Central memory CD4-positive, alpha-beta T cell (primary cell): ENCODE results near the gene ERBB4.
"Not testable (repeated sequence)": the region's sequence is repeated elsewhere in the genome, so short reads cannot be mapped to it uniquely, and the experiment has no call there.

Experiments used
- DNase-seq: peaks from one replicate; pipeline ENCODE4 v3.0.0; 2022

The ERBB4 gene

DNA sequence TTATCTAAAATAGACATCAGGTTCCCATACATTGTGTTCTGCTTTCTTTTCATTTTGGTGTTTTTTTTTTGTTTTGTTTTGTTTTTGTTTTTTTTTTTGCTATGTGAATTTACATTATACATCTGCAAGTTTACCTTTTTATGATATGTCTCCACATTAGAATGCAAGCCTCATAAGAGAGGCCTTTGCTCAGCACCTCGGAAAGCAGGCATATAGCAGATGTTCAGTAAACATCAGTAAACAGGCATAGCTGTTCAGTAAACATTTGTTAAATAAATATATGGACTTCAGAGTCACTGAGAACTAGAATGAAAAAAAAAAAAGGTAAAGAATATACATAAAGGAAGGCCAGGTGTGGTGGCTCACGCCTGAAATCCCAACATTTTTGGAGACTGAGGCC, 405.3 kb downstream of the ERBB4 start:
- DNase-seq = no peak

DNA sequence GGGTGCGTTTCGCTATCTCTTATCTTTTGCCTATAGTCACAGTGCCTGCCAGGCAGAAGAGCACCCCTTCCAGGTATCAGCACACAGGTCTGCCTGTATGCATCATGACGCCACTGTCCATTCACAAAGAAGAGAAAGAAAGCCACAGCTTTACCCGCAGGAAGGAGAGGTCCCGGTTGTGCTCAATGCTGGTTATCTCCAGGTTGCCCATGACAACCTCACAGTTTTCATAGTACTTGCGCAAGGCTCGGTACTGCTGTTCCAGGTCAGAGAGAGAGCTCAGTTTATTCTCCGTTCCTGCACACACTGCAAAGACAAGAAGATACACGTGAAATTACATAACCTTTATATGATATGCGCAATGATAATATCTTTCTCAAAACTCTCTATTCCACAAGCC, 414.0 kb downstream of the ERBB4 start:
- no peak for DNase-seq

DNA sequence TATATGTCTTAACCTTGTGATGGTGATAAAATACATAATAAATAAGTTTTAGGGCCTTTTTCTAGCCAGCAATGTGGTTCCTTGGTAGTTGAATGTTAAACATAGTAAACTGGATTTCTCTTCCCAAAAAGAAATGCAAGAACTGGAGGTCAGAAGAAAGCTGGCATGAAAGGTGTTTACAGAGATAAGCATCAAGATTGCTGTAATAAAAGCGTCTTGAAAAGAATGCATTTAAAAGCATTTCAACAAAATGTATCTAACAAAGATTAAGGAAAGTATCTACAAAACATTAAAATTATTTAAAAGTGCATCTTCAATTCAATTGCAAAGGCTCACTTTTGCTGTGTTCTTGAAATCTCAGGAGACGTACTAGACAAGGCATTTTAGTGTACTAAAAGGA, 419.0 kb downstream of the ERBB4 start:
- DNase-seq = no peak

DNA sequence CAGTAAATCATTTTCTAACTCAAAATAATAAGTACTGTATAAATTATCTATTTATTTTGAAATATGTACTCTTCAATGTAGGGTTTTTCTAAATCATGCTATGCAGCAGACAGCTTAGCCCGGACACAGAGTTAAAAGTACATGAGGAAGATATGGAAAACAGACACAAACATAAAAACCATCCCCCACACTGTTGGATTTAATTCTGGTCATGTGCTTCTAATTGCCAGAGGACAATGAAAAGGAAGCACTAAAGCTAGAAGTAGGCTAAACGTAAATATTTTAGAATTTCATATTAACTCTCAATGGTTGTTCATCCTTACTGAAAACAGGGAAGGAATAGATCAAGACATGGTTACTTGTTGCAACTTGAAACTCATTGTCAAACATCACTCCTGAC, 420.7 kb downstream of the ERBB4 start:
- no peak for DNase-seq

DNA sequence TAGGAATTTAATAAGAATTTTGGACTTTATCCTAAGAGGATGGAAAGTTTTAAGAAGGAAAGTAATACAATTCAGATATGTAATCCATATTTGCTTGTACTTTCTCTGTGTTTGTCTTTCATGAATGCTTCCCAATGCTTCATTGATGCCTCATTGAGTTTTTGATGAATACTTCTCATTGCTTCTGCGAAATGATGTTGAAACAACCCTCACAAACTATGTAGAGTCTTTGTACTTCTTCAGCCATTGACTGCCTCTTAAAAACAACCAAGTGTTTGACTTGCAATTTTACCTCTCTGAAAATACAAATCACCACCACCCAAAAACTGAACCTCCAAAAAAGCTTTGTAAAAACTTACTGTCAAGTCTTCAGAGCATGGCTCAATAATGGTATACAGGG, 424.1 kb downstream of the ERBB4 start:
- no peak for DNase-seq

DNA sequence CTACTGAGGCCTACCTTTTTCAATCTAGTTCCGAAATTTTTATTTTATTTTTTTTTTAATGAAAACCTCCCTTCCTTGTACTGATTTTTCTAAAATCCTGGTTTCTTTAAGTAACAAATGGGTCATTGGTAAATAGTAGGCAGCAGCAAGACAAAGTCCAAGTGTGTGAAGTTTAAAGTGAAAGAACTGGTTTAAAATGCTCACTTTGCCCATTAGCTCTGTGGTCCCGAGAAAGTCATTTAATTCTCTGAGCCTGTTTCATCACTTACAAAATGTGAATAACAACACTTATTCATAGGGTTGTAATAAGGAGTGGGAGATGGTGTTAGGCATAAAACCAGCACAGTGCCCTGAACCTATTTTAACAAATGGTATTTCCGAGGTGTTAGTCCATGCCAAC, 426.2 kb downstream of the ERBB4 start:
- no peak for DNase-seq

DNA sequence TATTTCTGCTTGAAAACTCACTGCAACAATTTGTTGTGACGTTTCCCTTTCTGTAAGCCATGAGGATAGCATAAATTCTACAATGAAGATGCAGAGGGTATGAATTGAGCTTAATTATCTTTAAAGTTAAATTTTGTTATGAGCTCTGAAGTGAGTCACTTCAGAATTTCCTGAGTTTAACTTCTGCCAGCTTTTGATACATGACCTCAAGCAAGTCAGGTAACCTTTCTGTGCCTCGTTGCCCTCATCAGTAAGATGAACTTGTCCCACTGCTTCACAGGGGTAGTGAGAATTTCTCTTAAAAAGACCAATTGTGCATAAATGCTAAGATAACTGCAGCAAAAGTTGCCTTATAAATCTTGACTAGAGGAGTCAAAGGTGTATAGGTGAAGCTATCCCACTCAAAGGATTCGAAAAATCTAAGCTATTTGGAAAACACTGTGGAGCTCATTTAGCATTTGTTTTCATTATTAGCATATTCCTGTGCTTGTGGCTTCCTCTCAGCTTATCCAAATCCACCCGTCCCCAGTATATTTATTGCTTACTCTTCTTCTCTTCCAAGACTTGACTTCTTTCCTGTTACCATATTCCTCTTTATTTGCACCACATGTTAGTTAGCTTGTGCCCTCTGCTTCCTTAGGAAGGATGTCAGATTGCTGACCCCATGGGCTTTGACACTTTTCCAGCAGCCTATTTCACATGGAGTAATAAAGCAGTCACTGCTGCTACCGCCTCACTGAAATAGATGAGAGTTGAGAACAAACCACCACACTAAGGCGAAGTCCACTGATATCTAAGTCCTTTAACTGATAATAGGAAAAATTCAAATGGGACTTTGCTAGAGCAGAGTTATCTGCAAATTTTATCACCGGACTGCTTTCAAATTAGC, 428.6 kb downstream of the ERBB4 start:
- DNase-seq = no peak

DNA sequence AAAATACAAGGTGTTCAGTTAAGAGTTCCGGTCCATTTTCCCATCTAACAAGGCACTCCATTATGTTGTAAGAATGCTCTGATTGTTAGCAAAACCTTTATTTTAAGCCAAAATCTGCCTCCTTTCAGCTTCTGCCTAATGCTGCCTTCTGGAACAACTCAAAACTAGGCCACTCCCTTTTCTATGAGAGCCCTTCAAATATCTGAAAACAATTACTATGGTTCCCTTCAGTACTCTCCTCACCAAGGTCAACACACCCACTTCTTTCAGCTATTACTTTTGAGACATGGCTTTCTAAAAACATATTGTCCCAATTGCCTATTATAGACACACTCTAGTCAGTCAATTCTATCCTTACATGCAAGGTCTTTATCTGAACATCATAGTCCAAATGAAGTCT, 429.4 kb downstream of the ERBB4 start:
- DNase-seq = no peak

DNA sequence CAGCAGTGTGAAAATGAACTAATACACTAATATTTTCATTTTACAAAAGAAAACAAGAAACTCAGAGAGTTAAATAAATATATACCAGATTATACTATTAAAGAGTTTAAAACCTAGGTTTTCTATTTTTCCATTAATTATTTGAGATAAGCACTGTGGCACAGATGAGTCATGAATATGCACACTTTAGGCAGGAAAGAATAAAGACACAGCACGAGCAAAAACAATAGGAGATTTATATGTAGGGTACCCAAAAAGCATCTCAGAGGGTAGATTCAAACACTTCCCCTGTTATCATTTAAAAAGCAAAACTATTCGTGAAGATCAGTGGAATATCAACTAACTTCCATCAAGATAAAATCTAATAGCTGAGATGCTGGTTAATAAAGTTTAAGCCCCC, 430.6 kb downstream of the ERBB4 start:
- DNase-seq = no peak

DNA sequence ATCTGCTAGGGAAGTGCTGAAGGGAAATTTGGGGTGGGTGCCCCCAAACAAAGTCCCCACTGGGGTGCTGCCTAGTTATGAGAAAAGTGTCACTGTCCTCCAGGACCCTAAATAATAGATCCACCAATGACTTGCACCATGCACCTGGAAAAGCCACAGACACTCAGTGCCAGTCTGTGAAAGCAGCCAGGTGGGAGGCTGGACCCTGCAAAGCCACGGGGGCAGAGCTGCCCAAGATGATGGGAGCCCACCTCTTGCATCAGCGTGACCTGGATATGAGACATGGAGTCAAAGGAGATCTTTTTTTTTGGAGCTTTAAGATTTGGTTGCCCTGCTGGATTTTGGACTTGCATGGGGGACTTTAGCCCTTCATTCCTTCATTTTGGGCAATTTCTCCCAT, 431.6 kb downstream of the ERBB4 start:
- no peak for DNase-seq

DNA sequence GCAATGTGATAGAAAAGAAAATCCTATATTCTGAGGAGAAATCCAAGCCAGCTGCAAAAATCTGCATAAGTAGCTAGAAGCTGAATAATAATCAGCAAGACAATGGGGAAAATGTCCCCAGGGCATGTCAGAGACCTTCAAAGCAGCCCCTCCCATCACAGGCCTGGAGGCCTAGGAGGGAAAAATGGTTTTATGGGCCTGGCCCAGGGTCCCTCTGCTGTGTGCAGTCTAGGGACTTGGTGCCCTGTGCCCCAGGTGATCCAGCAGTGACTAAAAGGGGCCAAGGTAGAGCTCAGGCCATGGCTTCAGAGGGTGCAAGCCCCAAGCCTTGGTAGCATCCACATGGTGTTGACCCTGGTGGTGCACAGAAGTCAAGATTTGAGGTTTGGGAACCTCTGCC, 432.1 kb downstream of the ERBB4 start:
- not testable (repeated sequence) for DNase-seq

DNA sequence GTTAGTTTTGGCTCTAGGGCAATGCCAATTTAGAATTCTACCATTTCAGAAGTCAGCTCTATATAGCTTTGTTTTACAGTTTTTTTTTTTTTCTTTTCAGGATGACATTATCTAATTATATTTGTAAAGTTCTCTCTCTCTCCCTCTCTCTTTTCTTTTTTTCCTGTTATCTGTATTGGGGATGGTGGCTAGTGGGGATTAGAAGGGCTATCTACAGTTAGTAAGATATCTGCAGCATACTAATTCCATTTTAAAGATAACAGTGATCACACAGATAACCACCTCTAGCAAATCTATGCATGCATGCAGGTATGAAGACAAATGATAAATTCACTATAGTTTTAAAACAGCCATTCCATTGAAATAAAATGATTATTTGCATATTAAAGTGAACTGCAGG, 438.9 kb downstream of the ERBB4 start:
- no peak for DNase-seq

DNA sequence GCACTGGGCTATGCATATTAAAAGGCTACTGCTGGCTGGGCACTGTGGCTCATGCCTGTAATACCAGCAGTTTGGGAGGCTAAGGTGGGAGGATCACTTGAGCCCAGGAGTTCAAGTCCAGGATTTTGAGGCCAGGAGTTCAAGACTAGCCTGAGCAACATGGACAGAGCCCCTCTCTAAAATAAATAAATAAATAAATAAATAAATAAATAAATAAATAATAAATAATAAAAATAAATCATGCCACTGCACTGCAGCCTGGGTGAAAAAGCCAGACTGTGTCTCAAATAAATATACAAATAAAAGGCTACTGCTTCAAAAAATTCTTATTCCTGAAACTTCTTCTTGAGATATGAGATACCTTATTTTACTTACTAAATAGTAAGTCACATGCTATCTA, 439.6 kb downstream of the ERBB4 start:
- DNase-seq = no peak

DNA sequence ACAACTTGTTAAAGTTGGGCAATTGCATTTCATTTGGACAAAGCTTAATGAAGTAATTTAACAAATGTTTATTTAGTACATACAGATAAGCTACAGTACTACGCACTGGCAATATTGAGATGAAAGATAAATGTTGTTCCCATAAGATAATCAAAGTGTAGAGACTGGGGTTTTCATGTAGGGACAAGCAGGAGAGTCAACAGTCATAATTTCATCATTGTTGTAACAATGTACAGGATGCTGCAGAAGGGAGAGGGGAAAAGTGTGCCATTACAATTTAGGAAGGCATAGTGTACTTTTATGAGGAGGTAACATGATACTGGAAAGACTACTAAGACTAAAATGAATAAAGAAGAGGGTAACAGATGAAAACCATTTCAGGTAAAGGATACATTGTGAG, 441.6 kb downstream of the ERBB4 start:
- DNase-seq = no peak

DNA sequence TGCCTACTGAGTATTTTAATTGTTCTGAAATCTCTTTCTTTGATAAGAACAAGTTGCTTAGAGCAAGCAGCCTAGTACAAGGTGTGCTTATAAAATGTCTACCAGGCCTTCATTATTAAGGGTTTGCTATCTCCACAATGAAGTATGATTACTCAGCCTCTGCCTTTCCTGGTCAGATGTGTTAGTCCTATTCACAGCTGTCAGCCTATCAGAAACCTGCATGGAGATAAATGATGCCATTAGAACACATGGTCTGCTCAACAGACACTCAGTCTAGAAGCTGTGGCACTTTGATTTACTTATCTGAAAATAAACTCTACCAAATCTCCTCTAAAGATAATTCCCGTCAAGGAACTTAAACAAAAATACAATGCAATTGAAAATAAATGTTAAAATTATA, 448.7 kb downstream of the ERBB4 start:
- no peak for DNase-seq

DNA sequence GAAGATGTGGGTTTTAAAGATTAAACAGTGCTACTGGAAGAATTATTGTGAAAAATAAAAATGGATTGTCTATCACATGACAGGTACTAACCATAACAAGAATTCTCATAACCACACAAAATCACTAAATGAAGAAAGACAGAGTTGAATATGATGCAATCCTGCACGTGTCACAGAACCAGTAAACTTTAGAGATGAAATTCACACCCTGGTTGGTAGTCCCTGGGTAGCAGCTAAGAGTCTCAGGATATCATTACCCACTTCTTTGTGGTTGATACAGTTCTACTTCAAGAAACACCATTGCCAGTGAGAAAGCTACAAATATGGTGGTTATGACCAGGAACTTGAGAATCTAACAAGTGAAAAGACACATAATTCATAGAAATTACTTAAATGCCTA, 450.2 kb downstream of the ERBB4 start:
- no peak for DNase-seq

DNA sequence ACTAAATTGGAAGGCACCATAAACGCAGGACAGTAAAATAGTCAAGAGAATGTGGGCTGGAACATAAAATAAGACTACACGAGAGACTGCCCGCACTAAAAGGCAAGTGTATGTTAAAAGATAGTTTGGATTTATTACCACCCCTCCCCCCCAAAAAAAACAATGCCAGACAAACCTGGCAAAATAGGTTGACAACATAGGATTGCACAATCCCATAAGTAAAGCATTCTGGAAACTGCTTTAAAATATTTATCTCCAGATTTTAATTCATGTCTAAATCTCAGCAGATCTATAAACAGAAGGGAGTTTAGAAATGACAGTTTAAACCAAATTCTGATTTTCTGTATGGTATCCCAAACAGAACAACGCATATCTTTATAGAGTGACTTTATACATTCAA, 455.1 kb downstream of the ERBB4 start:
- no peak for DNase-seq

DNA sequence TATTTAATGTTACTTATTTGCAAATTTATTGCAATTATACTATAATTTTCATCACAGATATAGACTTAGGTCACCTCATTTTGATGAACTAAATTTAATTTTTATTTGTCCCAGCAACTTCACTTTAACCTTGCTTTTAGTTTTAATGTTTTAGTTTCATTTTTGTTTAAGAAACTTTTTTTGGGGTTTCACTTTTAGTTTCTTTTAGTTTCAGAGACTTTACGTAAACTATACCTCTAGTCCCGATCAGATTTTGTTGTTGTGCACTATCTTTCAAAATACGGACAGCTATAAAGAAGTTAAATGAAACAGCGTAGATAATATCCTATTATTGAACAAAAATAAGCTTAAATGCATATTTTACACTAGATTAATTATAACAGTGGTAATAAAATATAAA, 460.5 kb downstream of the ERBB4 start:
- no peak for DNase-seq

DNA sequence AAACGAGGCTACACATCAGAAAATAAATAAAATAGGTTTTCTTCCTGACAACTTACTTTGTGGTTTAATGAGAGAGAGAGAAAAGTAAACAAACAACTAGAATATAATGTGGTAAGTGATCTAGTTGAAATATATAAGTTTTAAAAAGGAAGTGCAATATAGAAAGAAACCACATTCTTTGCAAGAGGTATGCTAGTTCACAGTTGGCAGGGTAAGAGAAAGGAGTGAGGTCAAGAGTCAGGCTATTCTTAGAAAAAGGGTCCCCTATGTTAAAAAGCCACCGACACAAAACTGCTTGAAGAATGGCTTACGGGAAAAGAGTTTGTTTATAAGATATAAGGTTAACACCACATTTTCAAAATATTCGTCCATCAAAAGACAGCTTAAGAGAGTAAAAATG, 462.1 kb downstream of the ERBB4 start:
- no peak for DNase-seq

DNA sequence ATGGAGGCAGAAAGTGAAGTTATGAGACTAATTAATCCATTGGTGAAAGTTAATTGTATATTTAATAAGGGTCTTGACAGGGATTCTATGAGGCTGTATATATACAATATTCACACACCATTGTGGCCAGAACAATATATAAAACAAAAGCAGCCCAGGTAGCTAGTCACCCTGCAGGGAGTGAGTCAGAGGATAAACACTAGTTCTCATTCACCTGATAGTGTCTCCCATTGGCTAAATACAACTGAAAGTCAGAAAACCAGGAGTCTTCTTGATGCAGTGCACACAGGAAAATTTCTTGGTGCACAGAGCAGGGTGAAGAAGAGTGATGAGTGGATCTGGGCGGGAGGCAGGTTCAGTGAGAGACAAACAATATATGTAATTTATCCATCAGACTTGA, 465.2 kb downstream of the ERBB4 start:
- DNase-seq = no peak

DNA sequence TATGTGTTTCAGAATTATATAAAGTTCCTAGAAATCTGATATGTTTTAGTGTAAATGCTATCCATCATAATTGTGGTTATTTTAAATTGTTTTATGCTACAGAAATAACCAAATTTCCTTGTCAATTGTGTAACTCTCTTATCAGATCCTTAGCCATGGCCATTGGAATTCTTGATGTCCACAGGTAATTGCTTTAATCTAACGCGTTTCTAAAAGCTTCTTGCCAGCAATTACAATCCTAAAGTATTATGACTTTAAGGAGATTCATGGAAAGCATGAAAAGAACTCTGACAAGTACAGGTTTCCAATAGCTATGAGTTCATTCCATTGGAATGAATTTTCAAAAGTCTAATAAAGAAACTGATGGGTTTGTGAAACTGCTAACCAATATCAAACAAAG, 472.1 kb downstream of the ERBB4 start:
- no peak for DNase-seq

DNA sequence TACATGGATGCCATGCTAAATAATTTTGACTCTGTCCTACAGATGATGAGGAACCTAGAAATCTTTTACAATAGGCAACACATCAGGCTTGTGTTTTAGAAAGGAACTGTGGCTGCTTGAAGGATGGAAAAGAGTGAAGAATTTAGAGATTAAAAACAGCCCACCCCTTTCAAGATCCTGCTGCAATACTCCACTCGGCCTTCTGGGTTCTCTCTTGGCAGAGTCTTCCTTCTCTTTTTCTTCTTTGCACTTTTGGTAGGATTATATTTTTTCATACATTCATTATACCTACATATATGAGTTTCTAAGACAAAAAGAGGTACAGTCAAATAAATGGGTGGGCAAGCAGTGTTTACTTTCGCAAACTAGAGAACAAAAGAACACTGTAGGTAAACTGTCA, 474.3 kb downstream of the ERBB4 start:
- no peak for DNase-seq

DNA sequence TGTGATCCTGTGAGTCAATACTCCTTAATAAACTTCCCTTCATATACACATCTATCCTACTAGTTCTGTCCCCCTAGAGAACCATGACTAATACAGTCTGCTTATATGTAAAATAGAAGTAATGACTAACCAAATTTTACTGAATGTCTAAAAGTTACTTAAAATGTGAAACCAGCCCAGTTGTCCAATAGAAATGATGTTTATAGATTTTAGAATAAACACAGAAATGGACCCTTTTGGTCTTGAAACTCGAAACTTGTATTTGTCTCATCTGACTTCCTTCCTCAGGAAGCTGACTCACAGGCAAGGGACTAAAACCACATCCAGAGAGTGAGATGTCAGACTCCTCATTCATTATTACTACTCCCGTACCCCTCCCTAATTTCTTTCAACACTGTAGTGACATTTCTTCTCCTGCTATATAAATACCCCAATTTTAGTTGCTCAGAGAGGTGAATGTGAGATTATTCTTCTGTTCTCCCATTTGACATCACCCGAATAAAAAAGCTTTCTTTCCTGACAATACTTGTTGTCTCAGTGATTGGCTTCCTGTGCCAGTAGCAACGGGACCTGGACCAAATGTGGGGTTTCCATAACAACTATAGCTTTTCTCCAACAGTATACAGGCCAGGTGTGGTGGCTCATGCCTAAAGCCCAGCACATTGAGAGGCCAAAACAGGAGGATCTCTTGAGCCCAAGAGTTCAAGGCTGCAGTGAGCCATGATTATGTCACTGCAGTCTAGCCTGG, 486.0 kb downstream of the ERBB4 start:
- no peak for DNase-seq

DNA sequence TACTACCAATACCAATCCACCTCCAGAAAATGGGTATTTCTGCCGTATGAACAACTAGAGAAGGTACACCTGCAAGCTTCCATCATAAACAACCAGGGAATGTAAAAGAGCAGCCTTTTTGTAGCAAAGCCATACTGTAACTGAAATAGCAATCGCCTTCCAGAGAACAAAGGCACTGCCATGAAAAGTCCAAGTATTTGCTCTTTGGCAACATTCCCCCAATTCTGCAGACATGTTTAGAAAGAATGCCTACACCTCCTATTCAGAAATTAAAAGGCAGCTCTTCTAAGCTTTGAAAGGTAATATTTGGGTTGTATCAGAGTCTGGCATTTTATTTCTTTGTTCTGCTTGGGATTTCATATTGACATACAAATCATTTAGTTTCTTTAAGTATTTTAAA, 487.7 kb downstream of the ERBB4 start:
- DNase-seq = no peak

DNA sequence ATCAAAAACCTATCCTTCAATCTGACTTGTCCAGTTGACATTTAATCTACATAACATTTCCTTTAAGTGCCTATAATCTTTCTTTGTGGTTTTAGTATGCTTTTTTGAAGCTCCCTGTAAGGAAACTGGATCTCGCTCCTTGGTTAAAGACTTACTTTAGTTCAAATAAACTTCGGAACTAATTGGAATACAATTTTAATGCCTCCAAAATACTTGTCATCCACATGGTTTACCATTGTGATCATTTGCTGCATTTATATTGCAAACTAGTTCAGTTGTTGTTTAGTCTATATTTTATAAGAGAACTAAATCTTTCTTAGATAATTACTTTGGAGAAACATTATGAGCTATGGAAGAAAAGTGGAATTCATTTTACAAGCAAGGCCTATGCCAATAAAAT, 496.0 kb downstream of the ERBB4 start:
- DNase-seq = no peak
